Naive thymus-derived CD4-positive, alpha-beta T cell (primary cell): ENCODE data around the gene KCNK13. TPM values are rescaled to one million over a fixed set of nuclear protein-coding genes. Genes with fewer than 3 reads are reported as not detected.

Experiments
- ATAC-seq: fragments of 150-1000 bp; cut with Tn5 transposase; 2 replicates; pipeline ENCODE4 v1.10.0; 2021; ENCODE audit warnings: mild to moderate bottlenecking, moderate library complexity
- CTCF ChIA-PET: fragments of 350-600 bp; sonication (Branson Sonifier 250); formaldehyde crosslinking; loops from one replicate; lab custom pipeline; 2021; ENCODE audit warnings: antibody characterized with exemption; lab: Charles Lee
- POLR2A ChIA-PET: fragments of 350-600 bp; sonication (Branson Sonifier 250); formaldehyde crosslinking; loops from one replicate; lab custom pipeline; 2021; ENCODE audit warnings: antibody characterized with exemption, inconsistent platforms; lab: Charles Lee
- DNase-seq, 9 donors: peaks; one replicate each; pipeline versions ENCODE4 v3.0.0 to v3.0.0-alpha.2; 2020 to 2022; ENCODE audit warnings: mixed read lengths in 1 of 9
- H3K27ac ChIP-seq: one replicate; pipeline ENCODE4 v1.7.0; 2013; ENCODE audit warnings: mild to moderate bottlenecking, low read depth, low read length, moderate library complexity
- H3K27me3 ChIP-seq, 2 donors: one replicate each; pipeline ENCODE4 v1.7.0; 2013; ENCODE audit warnings: low read length in 2 of 2, mild to moderate bottlenecking in 2 of 2, moderate library complexity in 2 of 2; ENCODE audit not compliant: control insufficient read depth in 2 of 2, insufficient read depth in 2 of 2
- H3K36me3 ChIP-seq, 3 experiments: 1 replicate in 2 of 3; 2 replicates in 1 of 3; pipeline ENCODE4 v1.7.0; 2013; ENCODE audit warnings: low read length in 3 of 3, mild to moderate bottlenecking in 3 of 3, moderate library complexity in 1 of 3; ENCODE audit not compliant: insufficient read depth in 3 of 3, control insufficient read depth in 2 of 3
- H3K4me1 ChIP-seq, 2 donors: one replicate each; pipeline ENCODE4 v1.7.0; 2013; ENCODE audit warnings: low read length in 2 of 2, mild to moderate bottlenecking in 2 of 2, moderate library complexity in 1 of 2; ENCODE audit not compliant: control insufficient read depth in 2 of 2, insufficient read depth in 2 of 2
- H3K4me3 ChIP-seq: 2 replicates; pipeline ENCODE4 v1.7.0; 2013; ENCODE audit warnings: mild to moderate bottlenecking, low read length
- H3K9me3 ChIP-seq, 3 experiments: 1 replicate in 2 of 3; 2 replicates in 1 of 3; pipeline ENCODE4 v1.7.0; 2013; ENCODE audit warnings: low read length in 3 of 3; ENCODE audit not compliant: control insufficient read depth in 2 of 3
- H3K27ac Mint-ChIP-seq, 9 donors: one replicate each; pipeline ENCODE4 v1.8.0; 2020 to 2022; ENCODE audit warnings: mixed read lengths in 9 of 9, mild to moderate bottlenecking in 8 of 9, moderate library complexity in 5 of 9, inconsistent platforms in 2 of 9
- H3K27me3 Mint-ChIP-seq, 5 donors: one replicate each; pipeline ENCODE4 v1.8.0; 2021 to 2022; ENCODE audit warnings: mixed read lengths in 5 of 5, mild to moderate bottlenecking in 1 of 5
- H3K36me3 Mint-ChIP-seq, 5 donors: one replicate each; pipeline ENCODE4 v1.8.0; 2020 to 2022; ENCODE audit warnings: mixed read lengths in 5 of 5, mild to moderate bottlenecking in 3 of 5, inconsistent platforms in 1 of 5
- H3K4me1 Mint-ChIP-seq, 7 donors: one replicate each; pipeline ENCODE4 v1.8.0; 2020 to 2022; ENCODE audit warnings: mixed read lengths in 7 of 7, mild to moderate bottlenecking in 3 of 7, inconsistent platforms in 1 of 7
- H3K4me3 Mint-ChIP-seq, 10 donors: one replicate each; pipeline ENCODE4 v1.8.0; 2020 to 2022; ENCODE audit warnings: mild to moderate bottlenecking in 10 of 10, mixed read lengths in 10 of 10, moderate library complexity in 6 of 10, inconsistent platforms in 2 of 10
- H3K9me3 Mint-ChIP-seq, 11 donors: one replicate each; pipeline ENCODE4 v1.8.0; 2020 to 2022; ENCODE audit warnings: mixed read lengths in 11 of 11, mild to moderate bottlenecking in 4 of 11, inconsistent platforms in 1 of 11, moderate library complexity in 1 of 11
- intact Hi-C, 2 donors: fragments of 100-400 bp; cut with micrococcal nuclease; formaldehyde crosslinking; loops; one replicate each; pipeline ENCODE4 v1.15.1; 2023
- polyA plus RNA-seq, 2 donors: library from polyadenylated mRNA; unstranded; fragments of 300-500 nt; fragmentation: Illumina TruSeq; gene quantifications; one replicate each; pipeline ENCODE4 v1.2.3, GENCODE V29; 2021
- total RNA-seq, 6 experiments: library from RNA in 5 of 6; stranded (reverse) in 5 of 6; gene quantifications; 1 replicate in 5 of 6; 2 replicates in 1 of 6; pipeline ENCODE4 v1.2.3 and lab custom pipeline; 2021 to 2026

The KCNK13 gene
- total and polyA plus RNA-seq, 7 experiments from 2014 or later, result 0.19 to 0.73 (median 0.27) TPM; not detected in 4

- no peaks in the 10 kb centered on the region for H3K36me3 Mint-ChIP-seq
- no peak overlapping the region for H3K4me3 Mint-ChIP-seq
- no peaks in the 10 kb centered on the region for H3K4me1 Mint-ChIP-seq
- Histone ChIP-seq H3K27ac (no peak overlapping the region), H3K36me3 (no peaks in the 10 kb centered on the region), H3K9me3 (no peaks in the 10 kb centered on the region), H3K4me3 (no peak overlapping the region), H3K4me1 (no peaks in the 10 kb centered on the region), H3K27me3 (peaks cover 0 to 3% of the 10 kb centered on the region in 2 donors)
- ChIA-PET CTCF (no interaction called here), POLR2A (no interaction called here)
- DNase-seq, result no peak
- ATAC-seq, result no peak
- H3K27ac Mint-ChIP-seq, result no peak overlapping the region
- intact Hi-C loops, result no loop called here
- H3K9me3 Mint-ChIP-seq, result peaks cover 0 to 2% (median 0%) of the 10 kb centered on the region in 11 donors
- peaks cover 27 to 48% (median 41%) of the 10 kb centered on the region in 5 donors for H3K27me3 Mint-ChIP-seq
These were observed 52.8 kb downstream of the KCNK13 start for GRCh38 chr14:90114554-90114953.

GRCh38 chr14:90115780-90116179, 54.0 kb downstream of the KCNK13 start:
- intact Hi-C loops, result no loop called here
- POLR2A ChIA-PET, result no interaction called here
- Histone ChIP-seq H3K27me3 (no peaks in the 10 kb centered on the region), H3K4me1 (no peaks in the 10 kb centered on the region), H3K36me3 (no peaks in the 10 kb centered on the region), H3K9me3 (no peaks in the 10 kb centered on the region), H3K27ac (no peak overlapping the region), H3K4me3 (no peak overlapping the region)
- ATAC-seq (no peak), DNase-seq (no peak)
- peaks cover 25 to 45% (median 40%) of the 10 kb centered on the region in 5 donors for H3K27me3 Mint-ChIP-seq
- H3K9me3 Mint-ChIP-seq, result peaks cover 0 to 4% (median 0%) of the 10 kb centered on the region in 11 donors
- H3K4me3 Mint-ChIP-seq, result no peak overlapping the region
- H3K4me1 Mint-ChIP-seq, result no peaks in the 10 kb centered on the region
- H3K27ac Mint-ChIP-seq, result no peak overlapping the region
- CTCF ChIA-PET, result no interaction called here
- H3K36me3 Mint-ChIP-seq, result no peaks in the 10 kb centered on the region

GRCh38 chr14:90116444-90116843, 54.6 kb downstream of the KCNK13 start:
- Mint-ChIP-seq H3K4me3 (no peak overlapping the region), H3K27ac (no peak overlapping the region), H3K27me3 (peaks cover 20 to 45% (median 34%) of the 10 kb centered on the region in 5 donors), H3K4me1 (no peaks in the 10 kb centered on the region), H3K9me3 (peaks cover 0 to 4% (median 0%) of the 10 kb centered on the region in 11 donors), H3K36me3 (no peaks in the 10 kb centered on the region)
- CTCF ChIA-PET, result no interaction called here
- ATAC-seq (no peak), DNase-seq (no peak)
- no peaks in the 10 kb centered on the region for H3K36me3 ChIP-seq
- H3K27ac ChIP-seq, result no peak overlapping the region
- H3K4me1 ChIP-seq, result no peaks in the 10 kb centered on the region
- H3K27me3 ChIP-seq, result no peaks in the 10 kb centered on the region
- POLR2A ChIA-PET, result no interaction called here
- intact Hi-C loops, result no loop called here
- H3K9me3 ChIP-seq, result no peaks in the 10 kb centered on the region
- no peak overlapping the region for H3K4me3 ChIP-seq

GRCh38 chr14:90118027-90118426, 56.2 kb downstream of the KCNK13 start:
- Mint-ChIP-seq H3K36me3 (no peaks in the 10 kb centered on the region), H3K4me1 (no peaks in the 10 kb centered on the region), H3K27me3 (peaks cover 13 to 35% (median 28%) of the 10 kb centered on the region in 5 donors), H3K4me3 (no peak overlapping the region), H3K9me3 (peaks cover 0 to 4% (median 0%) of the 10 kb centered on the region in 11 donors), H3K27ac (no peak overlapping the region)
- no peak overlapping the region for H3K4me3 ChIP-seq
- H3K4me1 ChIP-seq, result no peaks in the 10 kb centered on the region
- no peaks in the 10 kb centered on the region for H3K9me3 ChIP-seq
- intact Hi-C loops, result no loop called here
- no peaks in the 10 kb centered on the region for H3K27me3 ChIP-seq
- ATAC-seq (no peak), DNase-seq (no peak)
- CTCF ChIA-PET, result no interaction called here
- H3K27ac ChIP-seq, result no peak overlapping the region
- POLR2A ChIA-PET, result no interaction called here
- H3K36me3 ChIP-seq, result no peaks in the 10 kb centered on the region

- Histone ChIP-seq H3K27me3 (no peaks in the 10 kb centered on the region), H3K4me1 (no peaks in the 10 kb centered on the region), H3K36me3 (no peaks in the 10 kb centered on the region), H3K4me3 (no peak overlapping the region), H3K9me3 (no peaks in the 10 kb centered on the region), H3K27ac (no peak overlapping the region)
- H3K27me3 Mint-ChIP-seq, result peaks cover 0 to 20% (median 14%) of the 10 kb centered on the region in 5 donors
- H3K27ac Mint-ChIP-seq, result no peak overlapping the region
- no peak overlapping the region for H3K4me3 Mint-ChIP-seq
- no peaks in the 10 kb centered on the region for H3K4me1 Mint-ChIP-seq
- ChIA-PET CTCF (no interaction called here), POLR2A (no interaction called here)
- intact Hi-C loops, result no loop called here
- ATAC-seq, result no peak
- DNase-seq, result no peak
- peaks cover 0 to 2% (median 0%) of the 10 kb centered on the region in 11 donors for H3K9me3 Mint-ChIP-seq
- H3K36me3 Mint-ChIP-seq, result no peaks in the 10 kb centered on the region
These were observed 64.5 kb downstream of the KCNK13 start for GRCh38 chr14:90126260-90126659.

GRCh38 chr14:90132821-90133570, 71.2 kb downstream of the KCNK13 start:
- Histone ChIP-seq H3K4me1 (no peaks in the 10 kb centered on the region), H3K9me3 (no peaks in the 10 kb centered on the region), H3K36me3 (no peaks in the 10 kb centered on the region), H3K27ac (no peak overlapping the region), H3K27me3 (no peaks in the 10 kb centered on the region), H3K4me3 (no peak overlapping the region)
- H3K36me3 Mint-ChIP-seq, result no peaks in the 10 kb centered on the region
- no peak for ATAC-seq
- ChIA-PET CTCF (no interaction called here), POLR2A (no interaction called here)
- no peak overlapping the region for H3K4me3 Mint-ChIP-seq
- peaks cover 0 to 24% (median 20%) of the 10 kb centered on the region in 5 donors for H3K27me3 Mint-ChIP-seq
- intact Hi-C loops, result no loop called here
- no peaks in the 10 kb centered on the region for H3K4me1 Mint-ChIP-seq
- no peak for DNase-seq
- H3K27ac Mint-ChIP-seq, result no peak overlapping the region
- H3K9me3 Mint-ChIP-seq, result peaks cover 0 to 2% (median 0%) of the 10 kb centered on the region in 11 donors

GRCh38 chr14:90136904-90137303, 75.1 kb downstream of the KCNK13 start:
- no peaks in the 10 kb centered on the region for H3K27me3 ChIP-seq
- H3K4me1 ChIP-seq, result no peaks in the 10 kb centered on the region
- Mint-ChIP-seq H3K27me3 (peaks cover 7 to 21% (median 16%) of the 10 kb centered on the region in 5 donors), H3K36me3 (no peaks in the 10 kb centered on the region), H3K4me1 (no peaks in the 10 kb centered on the region), H3K27ac (no peak overlapping the region), H3K9me3 (no peaks in the 10 kb centered on the region), H3K4me3 (no peak overlapping the region)
- no peak overlapping the region for H3K4me3 ChIP-seq
- DNase-seq, result no peak
- no peaks in the 10 kb centered on the region for H3K36me3 ChIP-seq
- no peak for ATAC-seq
- intact Hi-C loops, result no loop called here
- H3K9me3 ChIP-seq, result no peaks in the 10 kb centered on the region
- ChIA-PET POLR2A (no interaction called here), CTCF (no interaction called here)
- no peak overlapping the region for H3K27ac ChIP-seq
